HepG2 (cell line): ENCODE measurements around the gene S100G. TPM values are rescaled to one million over a fixed set of nuclear protein-coding genes. Genes with fewer than 3 reads are reported as not detected.

Experiments used
- KDM4B ChIP-seq: sonication (generic); formaldehyde crosslinking; IDR thresholded peaks from 2 replicates; pipeline ENCODE4 v1.4.0; 2020; ENCODE audit warnings: missing genetic modification reagents
- NCOA2 ChIP-seq: sonication (generic); formaldehyde crosslinking; IDR thresholded peaks from 2 replicates; pipeline ENCODE4 v1.8.0; 2022; ENCODE audit warnings: inconsistent platforms
- PLRG1 ChIP-seq: fragments of 450-650 bp; conservative IDR thresholded peaks from 2 replicates; pipeline ENCODE4 v1.6.1; 2016
- SNAPC2 ChIP-seq: sonication (generic); formaldehyde crosslinking; IDR thresholded peaks from 2 replicates; pipeline ENCODE4 v1.8.1; 2022; ENCODE audit warnings: mild to moderate bottlenecking, missing genetic modification reagents
- TBX3 ChIP-seq: fragments of 450-650 bp; IDR thresholded peaks from 2 replicates; pipeline ENCODE4 v1.6.1; 2017; ENCODE audit warnings: antibody characterized with exemption, mild to moderate bottlenecking, inconsistent platforms, borderline replicate concordance
- THAP9 ChIP-seq: sonication (generic); formaldehyde crosslinking; IDR thresholded peaks from 2 replicates; pipeline ENCODE4; 2020; ENCODE audit warnings: missing genetic modification reagents, mild to moderate bottlenecking, borderline replicate concordance
- polyA plus RNA-seq, 8 experiments: library from polyadenylated mRNA; depleted of rRNA in 3 of 8; stranded (reverse) in 7 of 8; unstranded in 1 of 8; fragments of >200 nt; fragmentation: Illumina TruSeq in 4 of 8; extraction: Trizol in 4 of 8; gene quantifications; 2 replicates each; pipeline versions ENCODE4 v1.2.1 to v1.2.3, GENCODE V29; 2011 to 2016; ENCODE audit warnings: low read depth in 4 of 8, missing spikeins in 1 of 8, mixed read lengths in 1 of 8; ENCODE audit not compliant: insufficient read depth in 1 of 8
- total RNA-seq, 5 experiments: library from RNA; depleted of rRNA; stranded (reverse); fragments of >200 nt; fragmentation: Illumina TruSeq; extraction: Trizol; gene quantifications; 2 replicates each; pipeline ENCODE4 v1.2.3, GENCODE V29; 2016; ENCODE audit warnings: low read depth in 1 of 5
- TF ChIP-seq, protein P1 (sequence below), 2 experiments: fragments of 450-650 bp in 1 of 2; sonication (generic) in 1 of 2; formaldehyde crosslinking in 1 of 2; IDR thresholded peaks; 2 replicates each; pipeline versions ENCODE4 v1.6.1 to v1.8.0; 2016 to 2022; ENCODE audit warnings: antibody characterized with exemption in 1 of 2, mild to moderate bottlenecking in 1 of 2, missing genetic modification reagents in 1 of 2

The S100G gene
- total and polyA plus RNA-seq, 2 of the 13 experiments (the other 11 are each of a cell fraction or from before 2014, with no cell fraction given) = not detected

DNA sequence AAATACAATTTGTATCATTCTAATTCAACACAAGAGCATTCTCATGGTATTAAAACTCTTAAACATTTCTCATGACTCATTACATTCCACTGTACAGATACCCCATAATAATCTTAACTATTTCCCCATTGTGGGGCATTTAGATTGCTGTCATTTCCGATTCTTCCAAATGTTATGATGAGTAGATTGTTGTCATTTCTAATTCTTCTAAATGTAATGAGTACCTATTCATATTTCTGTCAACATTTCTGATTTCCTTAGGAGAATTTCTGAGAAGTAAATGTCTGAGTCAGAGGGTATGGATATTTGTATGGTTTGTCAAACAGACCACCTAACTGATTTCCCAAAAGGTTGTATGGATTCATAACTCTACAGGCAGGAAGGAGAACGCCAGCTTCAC is 8.3 kb downstream of the S100G start (continued):
- TF ChIP-seq, protein P1, sequence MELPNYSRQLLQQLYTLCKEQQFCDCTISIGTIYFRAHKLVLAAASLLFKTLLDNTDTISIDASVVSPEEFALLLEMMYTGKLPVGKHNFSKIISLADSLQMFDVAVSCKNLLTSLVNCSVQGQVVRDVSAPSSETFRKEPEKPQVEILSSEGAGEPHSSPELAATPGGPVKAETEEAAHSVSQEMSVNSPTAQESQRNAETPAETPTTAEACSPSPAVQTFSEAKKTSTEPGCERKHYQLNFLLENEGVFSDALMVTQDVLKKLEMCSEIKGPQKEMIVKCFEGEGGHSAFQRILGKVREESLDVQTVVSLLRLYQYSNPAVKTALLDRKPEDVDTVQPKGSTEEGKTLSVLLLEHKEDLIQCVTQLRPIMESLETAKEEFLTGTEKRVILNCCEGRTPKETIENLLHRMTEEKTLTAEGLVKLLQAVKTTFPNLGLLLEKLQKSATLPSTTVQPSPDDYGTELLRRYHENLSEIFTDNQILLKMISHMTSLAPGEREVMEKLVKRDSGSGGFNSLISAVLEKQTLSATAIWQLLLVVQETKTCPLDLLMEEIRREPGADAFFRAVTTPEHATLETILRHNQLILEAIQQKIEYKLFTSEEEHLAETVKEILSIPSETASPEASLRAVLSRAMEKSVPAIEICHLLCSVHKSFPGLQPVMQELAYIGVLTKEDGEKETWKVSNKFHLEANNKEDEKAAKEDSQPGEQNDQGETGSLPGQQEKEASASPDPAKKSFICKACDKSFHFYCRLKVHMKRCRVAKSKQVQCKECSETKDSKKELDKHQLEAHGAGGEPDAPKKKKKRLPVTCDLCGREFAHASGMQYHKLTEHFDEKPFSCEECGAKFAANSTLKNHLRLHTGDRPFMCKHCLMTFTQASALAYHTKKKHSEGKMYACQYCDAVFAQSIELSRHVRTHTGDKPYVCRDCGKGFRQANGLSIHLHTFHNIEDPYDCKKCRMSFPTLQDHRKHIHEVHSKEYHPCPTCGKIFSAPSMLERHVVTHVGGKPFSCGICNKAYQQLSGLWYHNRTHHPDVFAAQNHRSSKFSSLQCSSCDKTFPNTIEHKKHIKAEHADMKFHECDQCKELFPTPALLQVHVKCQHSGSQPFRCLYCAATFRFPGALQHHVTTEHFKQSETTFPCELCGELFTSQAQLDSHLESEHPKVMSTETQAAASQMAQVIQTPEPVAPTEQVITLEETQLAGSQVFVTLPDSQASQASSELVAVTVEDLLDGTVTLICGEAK (IDR thresholded peaks at IDR 0.05) = no peak
- TF ChIP-seq, protein P1 (CRISPR knock-in tag; IDR thresholded peaks at IDR 0.05) = no peak
- TF ChIP-seq PLRG1 (no peak), KDM4B (CRISPR knock-in tag) (no peak), TBX3 (no peak), NCOA2 (CRISPR knock-in tag) (no peak), THAP9 (CRISPR knock-in tag) (no peak), SNAPC2 (CRISPR knock-in tag) (no peak)
- TF ChIP-seq, all 625 proteins: peak for 0
